ENCODE data around the gene RAB11A. TPM values are rescaled to one million over a fixed set of nuclear protein-coding genes. Genes with fewer than 3 reads are reported as not detected.
A peak's percentile ranks its signal among the peaks of the same experiment; 100 is the strongest.

The RAB11A gene
- total and polyA plus RNA-seq, 9 of the 15 experiments (the other 6 are each of a cell fraction or from before 2014, with no cell fraction given) = 129 to 369 (median 245) TPM

- TF ChIP-seq NR2C1 (IDR thresholded peaks at IDR 0.05) = no peak
- no peak for TF ChIP-seq NR2C1 (tag; IDR thresholded peaks at IDR 0.05)
- TF ChIP-seq TBP (optimal IDR thresholded peaks at IDR 0.05; ENCODE audit: low read depth, low read length) = peak; percentile 26
- no peak for TF ChIP-seq BRF2 (IDR thresholded peaks at IDR 0.05; ENCODE audit: borderline replicate concordance, insufficient read depth, insufficient read length)
- no peak for TF ChIP-seq ZNF436 (CRISPR knock-in tag; IDR thresholded peaks at IDR 0.05)
- TF ChIP-seq MGA (IDR thresholded peaks at IDR 0.05) = peak; percentile 73
- TF ChIP-seq, protein P1, sequence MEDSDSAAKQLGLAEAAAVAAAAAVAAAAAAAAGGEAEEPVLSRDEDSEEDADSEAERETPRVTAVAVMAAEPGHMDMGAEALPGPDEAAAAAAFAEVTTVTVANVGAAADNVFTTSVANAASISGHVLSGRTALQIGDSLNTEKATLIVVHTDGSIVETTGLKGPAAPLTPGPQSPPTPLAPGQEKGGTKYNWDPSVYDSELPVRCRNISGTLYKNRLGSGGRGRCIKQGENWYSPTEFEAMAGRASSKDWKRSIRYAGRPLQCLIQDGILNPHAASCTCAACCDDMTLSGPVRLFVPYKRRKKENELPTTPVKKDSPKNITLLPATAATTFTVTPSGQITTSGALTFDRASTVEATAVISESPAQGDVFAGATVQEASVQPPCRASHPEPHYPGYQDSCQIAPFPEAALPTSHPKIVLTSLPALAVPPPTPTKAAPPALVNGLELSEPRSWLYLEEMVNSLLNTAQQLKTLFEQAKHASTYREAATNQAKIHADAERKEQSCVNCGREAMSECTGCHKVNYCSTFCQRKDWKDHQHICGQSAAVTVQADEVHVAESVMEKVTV (CRISPR knock-in tag; IDR thresholded peaks at IDR 0.05) = 0 out of 2 replicates have a peak, but pooled peaks have one; percentile 26
- peak; percentile 44; the same call in 1 of the 2 replicates for TF ChIP-seq SMC3 (conservative IDR thresholded peaks at IDR 0.05; ENCODE audit: insufficient read depth, low read depth, low read length)
- TF ChIP-seq ZNF695 (CRISPR knock-in tag; IDR thresholded peaks at IDR 0.05) = no peak
- TF ChIP-seq TEAD4 (IDR thresholded peaks at IDR 0.05; ENCODE audit: low read length) = 0 out of 2 replicates have a peak, but pooled peaks have one; percentile 26
- TF ChIP-seq TEAD4 (CRISPR knock-in tag; IDR thresholded peaks at IDR 0.05; ENCODE audit: borderline replicate concordance) = no peak
- TF ChIP-seq POLR2G (IDR thresholded peaks at IDR 0.05; ENCODE audit: low read depth, low read length) = no peak
- no peak for TF ChIP-seq SREBF2 (CRISPR knock-in tag; IDR thresholded peaks at IDR 0.05)
Observed at GRCh38 chr15:65862682-65863081, 6.6 kb upstream of the RAB11A start (continued).

All from K562 (cell line).